C4-2B (cell line): ENCODE measurements around the gene RADIL.

ENCODE experiments used
- H3K27ac ChIP-seq: fragments of 450-650 bp; 2 replicates; pipeline ENCODE4 v1.5.1; 2017
- ZFX ChIP-seq: fragments of 450-650 bp; IDR thresholded peaks from 2 replicates; pipeline ENCODE4 v1.6.1; 2017
- TF ChIP-seq, protein P1 (sequence below): fragments of 450-650 bp; conservative IDR thresholded peaks from 2 replicates; pipeline ENCODE4 v1.5.1; 2017; ENCODE audit warnings: mild to moderate bottlenecking

The RADIL gene

DNA sequence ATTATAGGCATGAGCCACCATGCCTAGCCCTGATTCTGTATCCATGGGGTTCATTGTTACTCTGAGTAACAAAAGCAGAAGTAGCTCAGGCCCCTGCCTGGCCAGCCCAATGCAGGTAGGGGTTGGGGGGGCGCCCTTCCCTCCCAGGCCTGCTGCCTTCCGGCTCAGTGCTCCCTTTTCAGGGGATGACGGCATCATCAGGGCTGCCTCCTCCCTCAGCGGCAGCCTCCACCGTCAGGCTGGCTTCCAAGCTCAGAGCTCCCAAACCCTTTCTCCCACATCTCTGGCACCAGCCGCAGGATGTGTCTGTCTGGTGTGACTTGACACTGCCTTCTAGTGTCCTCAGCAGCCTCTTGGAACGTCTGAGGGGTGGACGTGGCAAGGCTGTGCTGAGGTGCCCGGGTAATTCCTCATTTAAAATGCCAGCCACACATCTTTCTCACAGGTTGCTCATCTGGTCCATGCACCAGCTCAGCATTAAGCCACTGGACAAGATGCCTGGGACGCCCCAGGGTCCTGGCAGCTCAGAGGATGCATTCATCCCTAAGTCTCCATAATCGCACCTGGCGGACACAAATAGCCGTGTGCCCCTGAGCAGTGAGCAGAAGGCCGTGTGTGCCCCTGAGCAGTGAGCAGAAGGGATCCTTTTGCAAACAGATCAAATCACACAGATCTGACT, 59.9 kb downstream of the RADIL start:
- TF ChIP-seq ZFX, result no peak
- TF ChIP-seq, protein P1, sequence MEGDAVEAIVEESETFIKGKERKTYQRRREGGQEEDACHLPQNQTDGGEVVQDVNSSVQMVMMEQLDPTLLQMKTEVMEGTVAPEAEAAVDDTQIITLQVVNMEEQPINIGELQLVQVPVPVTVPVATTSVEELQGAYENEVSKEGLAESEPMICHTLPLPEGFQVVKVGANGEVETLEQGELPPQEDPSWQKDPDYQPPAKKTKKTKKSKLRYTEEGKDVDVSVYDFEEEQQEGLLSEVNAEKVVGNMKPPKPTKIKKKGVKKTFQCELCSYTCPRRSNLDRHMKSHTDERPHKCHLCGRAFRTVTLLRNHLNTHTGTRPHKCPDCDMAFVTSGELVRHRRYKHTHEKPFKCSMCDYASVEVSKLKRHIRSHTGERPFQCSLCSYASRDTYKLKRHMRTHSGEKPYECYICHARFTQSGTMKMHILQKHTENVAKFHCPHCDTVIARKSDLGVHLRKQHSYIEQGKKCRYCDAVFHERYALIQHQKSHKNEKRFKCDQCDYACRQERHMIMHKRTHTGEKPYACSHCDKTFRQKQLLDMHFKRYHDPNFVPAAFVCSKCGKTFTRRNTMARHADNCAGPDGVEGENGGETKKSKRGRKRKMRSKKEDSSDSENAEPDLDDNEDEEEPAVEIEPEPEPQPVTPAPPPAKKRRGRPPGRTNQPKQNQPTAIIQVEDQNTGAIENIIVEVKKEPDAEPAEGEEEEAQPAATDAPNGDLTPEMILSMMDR, result no peak
- H3K27ac ChIP-seq, result no peak overlapping the region

DNA sequence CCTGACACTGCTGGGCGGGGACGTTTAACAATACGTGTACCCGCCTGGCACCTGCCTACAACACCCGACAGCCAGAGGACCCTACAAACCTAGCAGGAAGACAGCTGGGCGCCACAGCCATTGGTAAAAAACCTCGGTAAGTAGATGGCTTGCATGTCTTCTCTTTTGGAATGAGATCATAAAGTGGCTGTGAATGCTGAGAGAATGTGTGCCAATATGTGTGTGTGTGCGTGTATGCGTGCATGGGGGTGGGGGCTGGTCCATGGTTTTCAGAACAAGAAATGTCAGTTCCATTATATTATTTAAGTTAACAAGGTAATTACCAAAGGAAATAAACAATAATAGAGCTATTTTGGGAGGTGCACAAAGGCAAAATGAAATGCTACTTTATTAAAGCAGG, 60.8 kb downstream of the RADIL start:
- H3K27ac ChIP-seq, result no peak overlapping the region
- no peak for TF ChIP-seq ZFX
- TF ChIP-seq, protein P1, result no peak

DNA sequence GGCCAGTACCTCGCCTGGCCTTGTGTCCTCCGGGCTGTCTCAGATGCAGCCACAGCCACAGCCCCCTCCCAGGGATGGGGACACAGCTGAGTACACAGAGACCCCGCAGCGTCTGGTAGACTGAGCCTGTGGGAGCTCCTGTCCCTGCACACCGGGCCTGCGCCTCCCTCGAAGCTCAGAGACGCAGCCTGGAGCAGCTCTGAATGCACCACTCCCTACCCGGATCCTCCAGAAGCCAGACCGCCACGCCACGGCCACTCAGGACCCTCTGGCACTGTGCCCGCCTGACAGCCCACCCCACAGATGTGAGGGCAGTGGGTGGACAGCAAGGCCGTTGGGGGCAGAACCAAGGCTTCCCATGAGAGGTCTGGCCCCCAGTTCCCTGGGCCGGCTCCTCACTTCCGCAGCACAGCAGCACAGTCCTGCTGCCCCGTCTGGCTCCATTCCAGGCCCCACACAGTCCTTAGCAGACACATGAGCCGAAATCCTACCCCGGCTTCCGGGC, 62.5 kb downstream of the RADIL start:
- no peak overlapping the region for H3K27ac ChIP-seq
- TF ChIP-seq ZFX, result no peak
- TF ChIP-seq, protein P1, result no peak

DNA sequence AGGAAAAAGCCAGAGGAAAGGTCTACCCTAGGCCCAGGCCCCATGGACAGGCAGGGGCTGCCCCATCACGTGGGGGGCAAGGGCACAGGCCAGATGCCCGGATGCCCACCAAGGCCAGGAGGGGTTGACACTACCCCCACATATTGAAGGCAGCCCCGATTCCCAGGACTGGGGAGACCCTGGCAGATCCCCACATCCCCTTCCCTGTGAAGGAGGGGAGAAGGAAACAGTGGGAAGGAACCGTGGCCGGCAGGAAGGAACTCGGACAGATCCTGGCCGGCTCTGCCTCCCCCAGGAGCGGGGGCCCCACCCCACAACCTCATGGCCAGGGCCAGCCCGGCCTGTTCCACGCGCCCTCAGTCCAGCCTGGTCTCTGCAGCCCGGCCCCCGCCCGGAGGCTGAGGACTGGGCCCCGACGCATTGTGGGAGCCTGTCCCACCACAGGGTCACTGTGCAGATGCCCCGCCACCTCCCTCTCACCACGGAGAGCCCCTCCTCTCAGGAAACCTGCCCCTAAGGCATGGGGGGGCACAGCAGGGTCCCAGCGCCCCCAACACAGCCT, 63.0 kb downstream of the RADIL start:
- no peak for TF ChIP-seq ZFX
- TF ChIP-seq, protein P1, result no peak
- no peak overlapping the region for H3K27ac ChIP-seq

DNA sequence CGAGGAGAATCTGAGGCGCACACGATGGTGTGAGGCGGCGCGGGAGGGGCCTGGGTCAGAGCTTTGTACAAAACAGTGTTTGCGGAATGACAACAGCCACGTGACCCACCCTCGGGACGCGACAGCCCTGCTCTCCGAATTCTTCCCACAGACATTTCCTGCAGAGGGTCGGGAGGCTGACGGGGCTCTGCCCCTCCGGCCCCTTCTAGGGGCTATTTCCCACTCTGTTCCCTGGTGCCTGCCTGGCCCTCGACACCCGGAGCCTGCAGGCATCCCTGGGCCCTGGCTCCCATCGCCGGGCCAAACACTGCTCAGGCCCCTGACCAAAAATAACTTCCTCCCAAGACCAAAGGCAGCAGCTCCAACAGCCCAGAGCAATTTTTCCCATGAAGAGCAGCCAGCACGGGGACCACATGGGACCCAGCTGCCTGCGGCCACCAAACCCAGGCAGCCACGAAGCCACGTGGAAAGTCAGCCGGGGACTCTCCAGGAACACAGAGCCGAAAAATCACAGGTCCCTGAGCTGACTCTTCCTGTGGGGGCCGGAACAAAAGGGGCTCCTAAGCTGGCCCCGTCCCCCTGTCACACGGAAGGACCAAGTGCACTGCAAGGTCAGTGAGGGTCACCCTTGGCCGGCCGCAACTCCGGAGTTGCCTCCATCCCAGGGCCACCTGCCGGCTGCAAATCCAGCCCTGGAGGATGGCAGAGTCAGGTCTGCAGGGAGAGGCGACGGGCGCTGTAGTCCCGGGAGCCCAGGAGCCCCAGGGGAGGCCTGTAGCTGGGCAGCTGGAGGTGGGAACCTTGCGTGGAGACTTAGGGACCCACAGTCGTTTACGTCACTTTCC, 63.7 kb downstream of the RADIL start:
- no peak overlapping the region for H3K27ac ChIP-seq
- TF ChIP-seq, protein P1, result no peak
- TF ChIP-seq ZFX, result no peak

DNA sequence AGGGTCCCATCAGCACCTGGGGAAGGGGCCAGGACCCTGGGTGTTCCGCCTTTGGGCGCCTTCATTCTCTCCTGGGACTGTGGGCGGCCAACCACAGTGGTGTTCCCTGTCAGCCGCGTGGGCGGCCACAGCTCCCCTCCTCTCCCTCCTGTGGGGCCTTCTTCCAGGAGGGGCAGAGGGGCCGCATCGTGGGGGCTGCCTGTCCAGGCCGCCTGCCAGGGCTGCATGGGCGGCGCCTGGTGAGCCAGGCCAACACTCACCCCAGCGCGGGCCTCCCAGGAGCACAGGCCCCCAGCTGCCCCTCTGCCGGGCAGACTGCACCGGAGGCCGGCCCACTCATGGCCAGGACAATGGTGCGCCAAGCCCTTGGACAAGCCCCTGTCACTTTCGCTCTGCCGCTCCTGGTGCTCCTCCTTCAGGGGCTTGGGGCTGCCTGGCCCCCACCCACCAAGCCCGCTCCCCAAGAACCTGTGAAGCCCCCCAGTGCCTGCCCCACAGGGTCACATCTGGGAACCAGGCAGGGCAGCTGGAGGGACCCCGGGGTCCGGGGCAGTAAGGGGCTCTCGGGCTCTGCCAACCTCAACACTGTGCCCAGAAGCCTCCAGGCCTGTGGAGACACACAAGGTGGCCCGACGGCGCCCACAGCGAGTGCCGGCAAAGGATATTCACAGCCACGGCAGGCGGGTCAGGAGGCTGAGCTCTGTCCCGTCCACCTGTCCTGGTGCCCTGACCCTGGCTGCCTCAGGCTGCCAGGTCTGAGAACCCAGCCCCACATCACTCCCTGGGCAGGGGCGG, 65.3 kb downstream of the RADIL start:
- H3K27ac ChIP-seq, result no peak overlapping the region
- no peak for TF ChIP-seq ZFX
- TF ChIP-seq, protein P1, result no peak
